GM12873 (cell line): ENCODE data around the gene FOXK1.

Experiments
- TF ChIP-seq, protein P1 (sequence below): IDR thresholded peaks from 2 replicates; pipeline ENCODE4 v1.5.1; 2012; ENCODE audit warnings: low read depth, mild to moderate bottlenecking, moderate library complexity, low read length, control low read depth; ENCODE audit not compliant: insufficient read depth; ENCODE audit errors: missing control alignments

FOXK1 gene

GRCh38 chr7:4707217-4707741, 25.2 kb downstream of the FOXK1 start:
- TF ChIP-seq, protein P1, sequence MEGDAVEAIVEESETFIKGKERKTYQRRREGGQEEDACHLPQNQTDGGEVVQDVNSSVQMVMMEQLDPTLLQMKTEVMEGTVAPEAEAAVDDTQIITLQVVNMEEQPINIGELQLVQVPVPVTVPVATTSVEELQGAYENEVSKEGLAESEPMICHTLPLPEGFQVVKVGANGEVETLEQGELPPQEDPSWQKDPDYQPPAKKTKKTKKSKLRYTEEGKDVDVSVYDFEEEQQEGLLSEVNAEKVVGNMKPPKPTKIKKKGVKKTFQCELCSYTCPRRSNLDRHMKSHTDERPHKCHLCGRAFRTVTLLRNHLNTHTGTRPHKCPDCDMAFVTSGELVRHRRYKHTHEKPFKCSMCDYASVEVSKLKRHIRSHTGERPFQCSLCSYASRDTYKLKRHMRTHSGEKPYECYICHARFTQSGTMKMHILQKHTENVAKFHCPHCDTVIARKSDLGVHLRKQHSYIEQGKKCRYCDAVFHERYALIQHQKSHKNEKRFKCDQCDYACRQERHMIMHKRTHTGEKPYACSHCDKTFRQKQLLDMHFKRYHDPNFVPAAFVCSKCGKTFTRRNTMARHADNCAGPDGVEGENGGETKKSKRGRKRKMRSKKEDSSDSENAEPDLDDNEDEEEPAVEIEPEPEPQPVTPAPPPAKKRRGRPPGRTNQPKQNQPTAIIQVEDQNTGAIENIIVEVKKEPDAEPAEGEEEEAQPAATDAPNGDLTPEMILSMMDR, result no peak

DNA sequence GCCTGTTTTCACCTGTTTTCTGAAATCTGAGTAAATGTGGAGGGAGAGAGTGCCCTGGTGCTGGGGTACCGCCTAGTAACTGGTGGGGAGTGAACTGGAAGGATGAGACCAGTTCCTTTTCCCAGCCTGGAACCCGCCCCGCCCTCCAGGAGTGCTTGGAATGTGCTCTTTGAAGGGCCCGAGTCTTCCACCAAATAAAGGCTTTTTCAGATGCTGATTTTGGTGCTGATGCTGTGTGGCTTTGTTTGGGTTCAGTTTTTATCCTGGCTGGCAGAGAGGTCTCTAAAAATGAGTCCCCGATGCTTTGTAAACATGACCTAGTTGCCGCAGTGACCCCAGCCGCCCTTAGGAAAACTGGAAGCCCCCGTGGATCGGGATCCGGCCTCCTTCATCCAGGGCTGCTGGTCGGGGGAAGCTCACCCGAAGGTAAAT, 25.9 kb downstream of the FOXK1 start:
- TF ChIP-seq, protein P1, result no peak

DNA sequence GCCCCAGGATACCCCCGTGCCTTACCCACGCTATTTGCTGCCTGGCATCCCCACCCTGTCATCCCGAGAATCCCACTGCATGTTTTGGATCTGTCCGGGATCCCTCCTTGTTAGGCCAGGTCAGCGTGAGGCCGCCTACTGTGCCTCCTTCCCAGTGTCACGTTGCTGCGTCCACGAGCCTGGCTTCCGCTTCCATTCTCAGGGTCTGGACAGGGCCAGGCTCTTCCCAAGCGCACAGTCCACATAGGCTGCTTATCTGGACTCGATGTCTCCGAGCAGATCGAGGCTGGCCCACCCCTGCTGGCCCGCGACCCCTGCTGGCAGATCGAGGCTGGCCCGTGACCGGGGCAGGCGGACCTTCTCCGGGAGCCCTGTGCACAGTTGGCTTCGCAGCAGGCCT, 27.1 kb downstream of the FOXK1 start:
- TF ChIP-seq, protein P1, result no peak

GRCh38 chr7:4711093-4711492, 29.0 kb downstream of the FOXK1 start:
- TF ChIP-seq, protein P1, result no peak

- TF ChIP-seq, protein P1, result no peak
Measured at GRCh38 chr7:4711634-4712033, 29.5 kb downstream of the FOXK1 start.

- TF ChIP-seq, protein P1, result no peak
Measured at GRCh38 chr7:4712281-4713182, 30.4 kb downstream of the FOXK1 start.

DNA sequence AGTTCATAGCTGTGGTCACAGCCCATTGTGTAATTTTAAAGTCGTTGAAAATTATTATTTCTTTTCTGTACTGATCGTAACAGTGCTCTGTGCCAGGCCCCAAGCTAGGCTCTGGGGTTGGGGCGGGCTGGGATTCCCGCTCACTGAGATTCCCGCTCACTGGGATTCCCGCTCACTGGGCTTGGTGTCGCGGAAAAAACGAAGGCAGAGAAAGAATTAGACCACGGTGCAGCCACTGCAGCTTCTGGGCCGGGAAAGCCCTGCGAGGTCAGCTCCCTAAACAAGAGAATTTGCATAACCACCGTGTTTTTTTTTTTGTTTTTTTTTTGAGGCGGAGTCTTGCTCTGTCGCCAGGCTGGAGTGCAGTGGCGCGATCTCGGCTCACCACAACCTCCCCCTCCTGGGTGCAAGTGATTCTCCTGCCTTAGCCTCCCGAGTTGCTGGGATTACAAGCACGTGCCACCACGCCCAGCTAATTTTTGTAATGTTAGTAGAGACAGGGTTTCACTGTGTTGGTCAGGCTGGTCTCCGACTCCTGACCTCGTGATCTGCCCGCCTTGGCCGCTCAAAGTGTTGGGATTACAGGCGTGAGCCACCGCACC, 31.2 kb downstream of the FOXK1 start:
- TF ChIP-seq, protein P1, result no peak
